ENCODE results near the gene INHA. TPM values are rescaled to one million over a fixed set of nuclear protein-coding genes. Genes with fewer than 3 reads are reported as not detected.

INHA gene
- total and polyA plus RNA-seq, 2 donors (not counting 1 experiment from before 2014, with no cell fraction given) = not detected

- intact Hi-C loops (cut with micrococcal nuclease) = no loop called here
- Histone ChIP-seq H3K27me3 (replicated peaks in 1 of 4; ENCODE audit: control extremely low read depth in 1 of 4, control insufficient read depth in 3 of 4, insufficient read depth in 4 of 4, low read length in 3 of 4) (peaks cover 0 to 83% (median 19%) of the 10 kb centered on the region in 4 experiments), H3K27ac (ENCODE audit: low read length in 2 of 2) (no peak overlapping the region), H3K4me2 (replicated peaks; ENCODE audit: low read depth, low read length, poor library complexity, severe bottlenecking) (no peak overlapping the region), H3K4me1 (ENCODE audit: control insufficient read depth in 2 of 2, insufficient read depth in 2 of 2, low read length in 2 of 2) (peaks cover 31% of the 10 kb centered on the region in 2 donors), H3K36me3 (replicated peaks in 1 of 2; ENCODE audit: control extremely low read depth in 1 of 2, control insufficient read depth in 1 of 2, extremely low read depth in 1 of 2, insufficient read depth in 2 of 2, low read length in 1 of 2) (no peaks in the 10 kb centered on the region), H3K9me3 (ENCODE audit: control extremely low read depth in 1 of 3, control insufficient read depth in 2 of 3, insufficient read depth in 1 of 3, low read length in 2 of 3) (peaks cover 0 to 34% (median 0%) of the 10 kb centered on the region in 3 donors), H2AFZ (ENCODE audit: insufficient read depth, low read depth, low read length, poor library complexity, severe bottlenecking) (no peak overlapping the region), H3K79me2 (ENCODE audit: control insufficient read depth, insufficient read depth, low read length) (no peaks in the 10 kb centered on the region), H4K20me1 (ENCODE audit: control insufficient read depth, insufficient read depth, low read length, poor library complexity, severe bottlenecking) (no peaks in the 10 kb centered on the region), H3K4me3 (ENCODE audit: control extremely low read depth in 1 of 5, extremely low read depth in 1 of 5, insufficient read depth in 1 of 5, low read depth in 2 of 5, low read length in 4 of 5) (no peak overlapping the region), H3K9ac (ENCODE audit: low read length) (no peak overlapping the region)
- TF ChIP-seq CTCF (IDR thresholded peaks at IDR 0.05) = no peak
- TF ChIP-seq EZH2 (IDR thresholded peaks at IDR 0.05; ENCODE audit: borderline replicate concordance, insufficient read depth, low read depth, low read length, poor library complexity, severe bottlenecking) = no peak
- Mint-ChIP-seq H3K4me3 (peak overlapping the region; percentile 0), H3K27me3 (peaks cover 52% of the 10 kb centered on the region), H3K4me1 (peaks cover 26% of the 10 kb centered on the region), H3K9me3 (ENCODE audit: insufficient read depth) (no peaks in the 10 kb centered on the region), H3K27ac (no peak overlapping the region)
- CTCF ChIA-PET = interaction anchor here (1.4 to 1.5 kb wide), 2 partner anchors 51 to 144 kb away, joined by 3 to 4 read pairs; partner anchors contain the start of gene STK11IP
- no peak for DNase-seq
- ATAC-seq (ENCODE audit: low read depth) = no peak
- POLR2A ChIA-PET = no interaction called here
- 63% methylated on average over 4 of the region's 4 CpGs for WGBS (ENCODE audit: insufficient coverage)
Observed at GRCh38 chr2:219545943-219546352, 26.2 kb upstream of the INHA start.

- H3K4me1 Mint-ChIP-seq = peaks cover 18% of the 10 kb centered on the region
- no peaks in the 10 kb centered on the region for H3K36me3 ChIP-seq (replicated peaks in 1 of 2; ENCODE audit: control extremely low read depth in 1 of 2, control insufficient read depth in 1 of 2, extremely low read depth in 1 of 2, insufficient read depth in 2 of 2, low read length in 1 of 2)
- ChIA-PET POLR2A (no interaction called here), CTCF (interaction anchor here (1.1 kb wide), 1 partner anchor 18 kb away, joined by 4 read pairs; no protein-coding TSS in a partner anchor)
- no peak overlapping the region for H3K27ac Mint-ChIP-seq
- no peak for ATAC-seq (ENCODE audit: low read depth)
- no peak for TF ChIP-seq EZH2 (IDR thresholded peaks at IDR 0.05; ENCODE audit: borderline replicate concordance, insufficient read depth, low read depth, low read length, poor library complexity, severe bottlenecking)
- no peak for TF ChIP-seq CTCF (IDR thresholded peaks at IDR 0.05)
- H3K4me1 ChIP-seq (ENCODE audit: control insufficient read depth in 2 of 2, insufficient read depth in 2 of 2, low read length in 2 of 2) = peaks cover 30% of the 10 kb centered on the region in 2 donors
- intact Hi-C loops (cut with micrococcal nuclease) = no loop called here
- peaks cover 0 to 84% (median 21%) of the 10 kb centered on the region in 4 experiments for H3K27me3 ChIP-seq (replicated peaks in 1 of 4; ENCODE audit: control extremely low read depth in 1 of 4, control insufficient read depth in 3 of 4, insufficient read depth in 4 of 4, low read length in 3 of 4)
- H3K4me3 ChIP-seq (ENCODE audit: control extremely low read depth in 1 of 5, extremely low read depth in 1 of 5, insufficient read depth in 1 of 5, low read depth in 2 of 5, low read length in 4 of 5) = no peak overlapping the region
- no peaks in the 10 kb centered on the region for H3K9me3 Mint-ChIP-seq (ENCODE audit: insufficient read depth)
- peaks cover 54% of the 10 kb centered on the region for H3K27me3 Mint-ChIP-seq
- H4K20me1 ChIP-seq (ENCODE audit: control insufficient read depth, insufficient read depth, low read length, poor library complexity, severe bottlenecking) = no peaks in the 10 kb centered on the region
- H3K4me3 Mint-ChIP-seq = no peak overlapping the region
- no peaks in the 10 kb centered on the region for H3K79me2 ChIP-seq (ENCODE audit: control insufficient read depth, insufficient read depth, low read length)
- H3K9me3 ChIP-seq (ENCODE audit: control extremely low read depth in 1 of 3, control insufficient read depth in 2 of 3, insufficient read depth in 1 of 3, low read length in 2 of 3) = peaks cover 0 to 37% (median 0%) of the 10 kb centered on the region in 3 donors
- H3K9ac ChIP-seq (ENCODE audit: low read length) = no peak overlapping the region
- DNase-seq = no peak
- no peak overlapping the region for H3K27ac ChIP-seq (ENCODE audit: low read length in 2 of 2)
- no peak overlapping the region for H3K4me2 ChIP-seq (replicated peaks; ENCODE audit: low read depth, low read length, poor library complexity, severe bottlenecking)
- WGBS (ENCODE audit: insufficient coverage) = 96% methylated on average over 24 of the region's 26 CpGs
- H2AFZ ChIP-seq (ENCODE audit: insufficient read depth, low read depth, low read length, poor library complexity, severe bottlenecking) = no peak overlapping the region
Observed at GRCh38 chr2:219547621-219548020, 24.5 kb upstream of the INHA start.

All from B cell (primary cell).